ENCODE measurements around the gene INA.
"Not testable (repeated sequence)": the region's sequence is repeated elsewhere in the genome, so short reads cannot be mapped to it uniquely, and the experiment has no call there.

INA gene

GRCh38 chr10:103238506-103239252, 38.3 kb upstream of the INA start:
- no peaks in the 10 kb centered on the region for H3K9me3 ChIP-seq (ENCODE audit: insufficient read depth, low read depth, low read length)
- peaks cover 19% of the 10 kb centered on the region for H3K4me1 ChIP-seq (ENCODE audit: insufficient read depth, low read length, poor library complexity, severe bottlenecking)
- no peaks in the 10 kb centered on the region for H3K79me2 ChIP-seq (ENCODE audit: insufficient read depth, low read length)
- H3F3A ChIP-seq (ENCODE audit: low read depth): no peaks in the 10 kb centered on the region; the same call in 1 of the 2 replicates
- no peaks in the 10 kb centered on the region for H3K27me3 ChIP-seq (ENCODE audit: insufficient read depth, low read length, poor library complexity, severe bottlenecking)
- no peak overlapping the region for H3K4me3 ChIP-seq (ENCODE audit: low read length, poor library complexity, severe bottlenecking)
- H3K4me2 ChIP-seq (ENCODE audit: low read depth, low read length, poor library complexity, severe bottlenecking): no peak overlapping the region
- H3K9ac ChIP-seq (ENCODE audit: low read depth, low read length, poor library complexity, severe bottlenecking): no peak overlapping the region
- H4K20me1 ChIP-seq (ENCODE audit: insufficient read depth, low read length, poor library complexity, severe bottlenecking): no peaks in the 10 kb centered on the region
- TF ChIP-seq, protein P1, sequence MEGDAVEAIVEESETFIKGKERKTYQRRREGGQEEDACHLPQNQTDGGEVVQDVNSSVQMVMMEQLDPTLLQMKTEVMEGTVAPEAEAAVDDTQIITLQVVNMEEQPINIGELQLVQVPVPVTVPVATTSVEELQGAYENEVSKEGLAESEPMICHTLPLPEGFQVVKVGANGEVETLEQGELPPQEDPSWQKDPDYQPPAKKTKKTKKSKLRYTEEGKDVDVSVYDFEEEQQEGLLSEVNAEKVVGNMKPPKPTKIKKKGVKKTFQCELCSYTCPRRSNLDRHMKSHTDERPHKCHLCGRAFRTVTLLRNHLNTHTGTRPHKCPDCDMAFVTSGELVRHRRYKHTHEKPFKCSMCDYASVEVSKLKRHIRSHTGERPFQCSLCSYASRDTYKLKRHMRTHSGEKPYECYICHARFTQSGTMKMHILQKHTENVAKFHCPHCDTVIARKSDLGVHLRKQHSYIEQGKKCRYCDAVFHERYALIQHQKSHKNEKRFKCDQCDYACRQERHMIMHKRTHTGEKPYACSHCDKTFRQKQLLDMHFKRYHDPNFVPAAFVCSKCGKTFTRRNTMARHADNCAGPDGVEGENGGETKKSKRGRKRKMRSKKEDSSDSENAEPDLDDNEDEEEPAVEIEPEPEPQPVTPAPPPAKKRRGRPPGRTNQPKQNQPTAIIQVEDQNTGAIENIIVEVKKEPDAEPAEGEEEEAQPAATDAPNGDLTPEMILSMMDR (conservative IDR thresholded peaks at IDR 0.05; ENCODE audit: low read length): peak; percentile 42
- TF ChIP-seq EZH2phosphoT487 (IDR thresholded peaks at IDR 0.05; ENCODE audit: borderline replicate concordance): no peak
- no peaks in the 10 kb centered on the region for H3K36me3 ChIP-seq (ENCODE audit: insufficient read depth, low read length)
- H3K9me2 ChIP-seq (replicated peaks; ENCODE audit: low read depth, low read length): no peaks in the 10 kb centered on the region
- no peak overlapping the region for H2AFZ ChIP-seq (ENCODE audit: low read length)

DNA sequence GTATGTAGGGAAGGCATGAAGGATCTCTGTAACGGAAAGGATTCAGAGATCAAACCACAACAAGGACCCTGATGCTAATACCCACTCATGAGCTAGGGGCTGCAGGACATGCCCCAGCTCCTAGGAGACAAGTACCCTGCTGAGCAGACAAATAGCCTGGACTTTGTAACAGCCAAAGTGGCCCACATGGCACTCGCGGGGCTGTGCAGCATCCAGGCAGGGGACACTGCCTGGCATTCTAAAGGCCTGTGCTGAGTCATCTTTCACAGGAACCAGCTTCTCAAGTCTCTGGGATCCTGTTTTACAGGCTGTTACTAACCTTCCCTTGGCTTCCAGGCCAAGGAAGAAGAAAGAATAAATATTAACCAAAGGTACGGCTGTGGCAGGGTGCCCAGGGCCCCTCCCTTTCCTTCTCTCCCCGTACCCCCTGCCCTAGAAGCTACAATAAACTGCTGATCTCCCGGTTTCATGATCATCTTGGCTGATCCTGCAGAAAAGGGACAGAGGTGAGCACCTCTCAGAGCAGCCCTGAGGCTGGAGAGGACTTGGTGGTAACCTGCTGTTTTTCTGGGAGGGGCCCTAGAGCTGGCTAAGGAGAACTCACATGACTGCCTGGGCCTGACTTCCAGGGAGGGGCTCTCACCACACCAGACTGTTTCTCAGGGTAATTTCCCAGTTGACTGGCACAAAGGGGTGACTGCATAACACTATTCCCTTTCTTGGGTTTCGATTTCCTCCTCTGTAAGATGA, 35.5 kb upstream of the INA start:
- Histone ChIP-seq H3K9ac (ENCODE audit: low read depth, low read length, poor library complexity, severe bottlenecking) (peak overlapping the region; percentile 53), H4K20me1 (ENCODE audit: insufficient read depth, low read length, poor library complexity, severe bottlenecking) (no peaks in the 10 kb centered on the region), H2AFZ (ENCODE audit: low read length) (peak overlapping the region; percentile 85), H3K4me2 (ENCODE audit: low read depth, low read length, poor library complexity, severe bottlenecking) (peak overlapping the region; percentile 41), H3K4me1 (ENCODE audit: insufficient read depth, low read length, poor library complexity, severe bottlenecking) (peaks cover 19% of the 10 kb centered on the region), H3K79me2 (ENCODE audit: insufficient read depth, low read length) (no peaks in the 10 kb centered on the region), H3K9me2 (replicated peaks; ENCODE audit: low read depth, low read length) (no peaks in the 10 kb centered on the region), H3K9me3 (ENCODE audit: insufficient read depth, low read depth, low read length) (no peaks in the 10 kb centered on the region), H3K27me3 (ENCODE audit: insufficient read depth, low read length, poor library complexity, severe bottlenecking) (no peaks in the 10 kb centered on the region), H3K4me3 (ENCODE audit: low read length, poor library complexity, severe bottlenecking) (no peak overlapping the region), H3F3A (ENCODE audit: low read depth) (no peaks in the 10 kb centered on the region; the same call in 1 of the 2 replicates), H3K36me3 (ENCODE audit: insufficient read depth, low read length) (no peaks in the 10 kb centered on the region)
- TF ChIP-seq, protein P1 (conservative IDR thresholded peaks at IDR 0.05; ENCODE audit: low read length): no peak
- TF ChIP-seq EZH2phosphoT487 (IDR thresholded peaks at IDR 0.05; ENCODE audit: borderline replicate concordance): no peak

DNA sequence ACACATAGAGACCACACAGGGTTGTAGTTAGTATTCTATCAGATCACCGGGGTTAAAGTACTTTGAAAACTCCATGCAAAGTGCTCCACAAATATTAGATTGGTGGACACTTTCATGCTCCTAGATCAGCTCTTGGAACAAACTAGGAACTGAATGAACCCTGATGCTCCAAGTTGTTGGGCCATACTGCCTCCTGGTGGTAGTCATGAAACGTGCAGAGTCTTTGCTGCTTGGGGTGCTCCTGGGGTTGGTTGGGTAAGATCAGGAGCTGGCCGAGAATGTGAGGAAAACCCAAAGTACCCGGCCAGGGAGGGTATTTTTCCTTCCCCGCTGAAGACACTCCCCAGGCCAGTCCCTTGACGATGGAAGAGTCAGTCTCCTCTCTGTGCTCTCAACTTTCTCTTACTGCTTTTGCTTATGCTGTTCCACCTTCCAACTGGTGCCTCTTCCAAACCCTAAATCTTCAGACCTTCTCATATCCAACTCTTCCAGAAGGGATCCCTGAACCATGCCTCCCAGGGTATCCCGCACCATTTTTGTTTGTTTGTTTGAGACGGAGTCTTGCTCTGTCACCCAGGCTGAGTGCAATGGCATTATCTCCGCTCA, 32.2 kb upstream of the INA start:
- H3K4me1 ChIP-seq (ENCODE audit: insufficient read depth, low read length, poor library complexity, severe bottlenecking): peaks cover 19% of the 10 kb centered on the region
- 0 out of 2 replicates have a peak overlapping the region, but pooled peaks have one; percentile 44 for H2AFZ ChIP-seq (ENCODE audit: low read length)
- H3K9me2 ChIP-seq (replicated peaks; ENCODE audit: low read depth, low read length): no peaks in the 10 kb centered on the region
- H3K79me2 ChIP-seq (ENCODE audit: insufficient read depth, low read length): no peaks in the 10 kb centered on the region
- no peak overlapping the region for H3K9ac ChIP-seq (ENCODE audit: low read depth, low read length, poor library complexity, severe bottlenecking)
- H3K36me3 ChIP-seq (ENCODE audit: insufficient read depth, low read length): no peaks in the 10 kb centered on the region
- no peaks in the 10 kb centered on the region for H3K9me3 ChIP-seq (ENCODE audit: insufficient read depth, low read depth, low read length)
- no peaks in the 10 kb centered on the region; the same call in 1 of the 2 replicates for H3F3A ChIP-seq (ENCODE audit: low read depth)
- H3K4me3 ChIP-seq (ENCODE audit: low read length, poor library complexity, severe bottlenecking): no peak overlapping the region
- TF ChIP-seq, protein P1 (conservative IDR thresholded peaks at IDR 0.05; ENCODE audit: low read length): peak; percentile 99
- no peak for TF ChIP-seq EZH2phosphoT487 (IDR thresholded peaks at IDR 0.05; ENCODE audit: borderline replicate concordance)
- no peaks in the 10 kb centered on the region for H4K20me1 ChIP-seq (ENCODE audit: insufficient read depth, low read length, poor library complexity, severe bottlenecking)
- H3K27me3 ChIP-seq (ENCODE audit: insufficient read depth, low read length, poor library complexity, severe bottlenecking): no peaks in the 10 kb centered on the region
- H3K4me2 ChIP-seq (ENCODE audit: low read depth, low read length, poor library complexity, severe bottlenecking): no peak overlapping the region

- not testable (repeated sequence) for H3F3A ChIP-seq (ENCODE audit: low read depth); H3K36me3 ChIP-seq (ENCODE audit: insufficient read depth, low read length); H3K9ac ChIP-seq (ENCODE audit: low read depth, low read length, poor library complexity, severe bottlenecking); H3K27me3 ChIP-seq (ENCODE audit: insufficient read depth, low read length, poor library complexity, severe bottlenecking); H3K9me2 ChIP-seq (replicated peaks; ENCODE audit: low read depth, low read length); H3K9me3 ChIP-seq (ENCODE audit: insufficient read depth, low read depth, low read length); H3K4me3 ChIP-seq (ENCODE audit: low read length, poor library complexity, severe bottlenecking); H4K20me1 ChIP-seq (ENCODE audit: insufficient read depth, low read length, poor library complexity, severe bottlenecking); H3K4me2 ChIP-seq (ENCODE audit: low read depth, low read length, poor library complexity, severe bottlenecking); H3K79me2 ChIP-seq (ENCODE audit: insufficient read depth, low read length)
- Histone ChIP-seq H3K4me1 (ENCODE audit: insufficient read depth, low read length, poor library complexity, severe bottlenecking) (peaks cover 12% of the 10 kb centered on the region), H2AFZ (ENCODE audit: low read length) (0 out of 2 replicates have a peak within 1 kb of the TSS, but pooled peaks have one; percentile 44)
Observed at GRCh38 chr10:103245587-103245986, 31.4 kb upstream of the INA start, which contains the start of gene RPEL1. RPEL1 (plus strand) TSS chr10:103245887; CDS start chr10:103245997, 110 bp downstream.

Measured in Loucy (cell line).